PC-9 (cell line): Measurements from ENCODE around the gene PACRG. TPM values are rescaled to one million over a fixed set of nuclear protein-coding genes. Genes with fewer than 3 reads are reported as not detected.

Experiments
- BruUV-seq: library from RNA; stranded (reverse); fragments of 400-500 nt; replicated peaks from 2 replicates; lab custom pipeline; 2021; lab: Mats Ljungman, UMichigan
- CTCF ChIA-PET: fragments of 300-600 bp; sonication (Branson Sonifier 250); formaldehyde crosslinking; loops from one replicate; lab custom pipeline; 2022; ENCODE audit warnings: antibody characterized with exemption; lab: Charles Lee
- POLR2A ChIA-PET: fragments of 300-600 bp; sonication (Branson Sonifier 250); formaldehyde crosslinking; loops from one replicate; lab custom pipeline; 2022; ENCODE audit warnings: antibody characterized with exemption; ENCODE audit not compliant: unreplicated experiment; lab: Charles Lee
- DNase-seq, 2 experiments: peaks; one replicate each; pipeline versions ENCODE4 v3.0.0 to v3.0.0-alpha.2; 2015 to 2022; ENCODE audit warnings: mixed read lengths in 1 of 2
- H2AFZ ChIP-seq: fragments of 200-600 bp; sonication (generic); 2 replicates; pipeline ENCODE4 v1.8.1; 2017; ENCODE audit warnings: antibody characterized with exemption
- H3F3A ChIP-seq: fragments of 200-600 bp; sonication (generic); 2 replicates; pipeline ENCODE4 v1.8.1; 2017; ENCODE audit warnings: antibody characterized with exemption, mild to moderate bottlenecking, low read depth; ENCODE audit not compliant: insufficient read depth
- H3K27ac ChIP-seq: fragments of 200-600 bp; sonication (generic); 2 replicates; pipeline ENCODE4 v1.6.1; 2016; ENCODE audit warnings: mixed run types
- H3K27me3 ChIP-seq: fragments of 200-600 bp; sonication (generic); 2 replicates; pipeline ENCODE4 v1.6.1; 2016; ENCODE audit warnings: low read depth, mixed run types; ENCODE audit not compliant: insufficient read depth
- H3K36me3 ChIP-seq: fragments of 200-600 bp; sonication (generic); 2 replicates; pipeline ENCODE4 v1.6.1; 2016; ENCODE audit warnings: low read depth, mixed run types
- H3K4me1 ChIP-seq: fragments of 200-600 bp; sonication (generic); replicated peaks from 2 replicates; pipeline ENCODE4 v1.6.1; 2016; ENCODE audit warnings: mixed run types; ENCODE audit not compliant: insufficient read depth
- H3K4me2 ChIP-seq: fragments of 200-600 bp; sonication (generic); 2 replicates; pipeline ENCODE4 v1.6.1; 2017; ENCODE audit warnings: mixed run types
- H3K4me3 ChIP-seq: fragments of 200-600 bp; sonication (generic); 2 replicates; pipeline ENCODE4 v1.6.1; 2016; ENCODE audit warnings: mixed run types
- H3K79me2 ChIP-seq: fragments of 200-600 bp; sonication (generic); 2 replicates; pipeline ENCODE4 v1.6.1; 2017; ENCODE audit warnings: low read depth, mixed run types
- H3K9me2 ChIP-seq: fragments of 200-600 bp; sonication (generic); 2 replicates; pipeline ENCODE4 v1.8.1; 2017; ENCODE audit warnings: mild to moderate bottlenecking; ENCODE audit not compliant: insufficient read depth
- H3K9me3 ChIP-seq: fragments of 200-600 bp; sonication (generic); 2 replicates; pipeline ENCODE4 v1.8.1; 2016; ENCODE audit warnings: low read depth; ENCODE audit not compliant: insufficient read depth
- H4K20me1 ChIP-seq: fragments of 200-600 bp; sonication (generic); 2 replicates; pipeline ENCODE4 v1.8.1; 2017; ENCODE audit not compliant: insufficient read depth
- CTCF ChIP-seq: fragments of 200-600 bp; sonication (generic); conservative IDR thresholded peaks from 2 replicates; pipeline ENCODE4 v1.6.1; 2017; ENCODE audit warnings: mixed run types, antibody characterized with exemption, mild to moderate bottlenecking, moderate library complexity
- EZH2 ChIP-seq: fragments of 200-600 bp; sonication (generic); IDR thresholded peaks from 2 replicates; pipeline ENCODE4 v1.8.0; 2017; ENCODE audit warnings: antibody characterized with exemption, low read depth
- intact Hi-C: fragments of 100-400 bp; cut with micrococcal nuclease; formaldehyde crosslinking; loops from one replicate; pipeline ENCODE4 v1.10.0; 2022; ENCODE audit not compliant: unreplicated experiment
- total RNA-seq: library from RNA; stranded (reverse); gene quantifications from 2 replicates; pipeline ENCODE4 v1.2.3, GENCODE V29; 2021

PACRG gene
- total RNA-seq, 1 experiment from 2014 or later: not detected

- POLR2A ChIA-PET: no interaction called here
- Histone ChIP-seq H3K27me3 (no peaks in the 10 kb centered on the region), H3K36me3 (no peaks in the 10 kb centered on the region), H3K4me1 (no peaks in the 10 kb centered on the region), H3K4me3 (no peak overlapping the region), H2AFZ (no peak overlapping the region), H3K9me3 (no peaks in the 10 kb centered on the region), H4K20me1 (no peaks in the 10 kb centered on the region), H3K79me2 (no peaks in the 10 kb centered on the region), H3K4me2 (no peak overlapping the region), H3K27ac (no peak overlapping the region), H3F3A (no peaks in the 10 kb centered on the region), H3K9me2 (no peaks in the 10 kb centered on the region)
- no peak for TF ChIP-seq EZH2
- BruUV-seq: no TSS peak
- CTCF ChIA-PET: no interaction called here
- intact Hi-C loops: no loop called here
- no peak for DNase-seq
Observed at GRCh38 chr6:162683135-162683534, 44.6 kb upstream of the PACRG start.

- ChIA-PET CTCF (no interaction called here), POLR2A (no interaction called here)
- H3K9me3 ChIP-seq: no peaks in the 10 kb centered on the region
- no peaks in the 10 kb centered on the region for H3K79me2 ChIP-seq
- H2AFZ ChIP-seq: no peak overlapping the region
- no peaks in the 10 kb centered on the region for H3K36me3 ChIP-seq
- no peak for DNase-seq
- no peak overlapping the region for H3K4me3 ChIP-seq
- H3F3A ChIP-seq: no peaks in the 10 kb centered on the region
- TF ChIP-seq EZH2 (no peak), CTCF (no peak)
- no peaks in the 10 kb centered on the region for H3K4me1 ChIP-seq
- H3K9me2 ChIP-seq: no peaks in the 10 kb centered on the region
- H3K27me3 ChIP-seq: no peaks in the 10 kb centered on the region
- BruUV-seq: no TSS peak
- H3K4me2 ChIP-seq: no peak overlapping the region
- no peaks in the 10 kb centered on the region for H4K20me1 ChIP-seq
- no peak overlapping the region for H3K27ac ChIP-seq
- intact Hi-C loops: no loop called here
Observed at GRCh38 chr6:162684052-162684451, 43.7 kb upstream of the PACRG start.

- BruUV-seq: no TSS peak
- ChIA-PET CTCF (no interaction called here), POLR2A (no interaction called here)
- Histone ChIP-seq H3F3A (no peaks in the 10 kb centered on the region), H3K4me1 (no peaks in the 10 kb centered on the region), H3K9me3 (no peaks in the 10 kb centered on the region), H3K27me3 (no peaks in the 10 kb centered on the region), H3K9me2 (no peaks in the 10 kb centered on the region), H4K20me1 (no peaks in the 10 kb centered on the region), H2AFZ (no peak overlapping the region), H3K36me3 (no peaks in the 10 kb centered on the region), H3K4me3 (no peak overlapping the region), H3K79me2 (no peaks in the 10 kb centered on the region), H3K4me2 (no peak overlapping the region), H3K27ac (no peak overlapping the region)
- TF ChIP-seq CTCF (no peak), EZH2 (no peak)
- intact Hi-C loops: no loop called here
- no peak for DNase-seq
Observed at GRCh38 chr6:162684961-162685360, 42.8 kb upstream of the PACRG start.

- H3K27me3 ChIP-seq: no peaks in the 10 kb centered on the region
- TF ChIP-seq CTCF: no peak
- no peak for TF ChIP-seq EZH2
- no peaks in the 10 kb centered on the region for H3K36me3 ChIP-seq
- POLR2A ChIA-PET: no interaction called here
- H3K27ac ChIP-seq: no peak overlapping the region
- no peaks in the 10 kb centered on the region for H3K4me1 ChIP-seq
- no peaks in the 10 kb centered on the region for H3F3A ChIP-seq
- no peaks in the 10 kb centered on the region for H3K9me3 ChIP-seq
- no peaks in the 10 kb centered on the region for H3K9me2 ChIP-seq
- no peak overlapping the region for H2AFZ ChIP-seq
- intact Hi-C loops: no loop called here
- CTCF ChIA-PET: no interaction called here
- no peak overlapping the region for H3K4me2 ChIP-seq
- no peak overlapping the region for H3K4me3 ChIP-seq
- DNase-seq: no peak
- H4K20me1 ChIP-seq: no peaks in the 10 kb centered on the region
- BruUV-seq: no TSS peak
- H3K79me2 ChIP-seq: no peaks in the 10 kb centered on the region
Observed at GRCh38 chr6:162685586-162685985, 42.2 kb upstream of the PACRG start.
